A549 (cell line): ENCODE measurements around the gene TNS1.

Experiments
- BCL3 ChIP-seq: fragments of >200 bp; sonication (Bioruptor Twin); formaldehyde crosslinking; IDR thresholded peaks from 3 replicates; pipeline ENCODE4 v1.6.1; 2016
- CTCF ChIP-seq: fragments of >200 bp; sonication (Bioruptor Twin); formaldehyde crosslinking; IDR thresholded peaks from 3 replicates; pipeline ENCODE4 v1.5.1; 2016
- HDAC2 ChIP-seq: fragments of 200-600 bp; sonication (generic); IDR thresholded peaks from 2 replicates; pipeline ENCODE4 v1.6.1; 2016
- MAFK ChIP-seq: fragments of 450-650 bp; IDR thresholded peaks from 2 replicates; pipeline ENCODE4 v1.6.1; 2014; ENCODE audit not compliant: partially characterized antibody
- MAX ChIP-seq: IDR thresholded peaks from 2 replicates; pipeline ENCODE4 v1.6.1; 2012
- POLR2A ChIP-seq: IDR thresholded peaks from 2 replicates; pipeline ENCODE4 v1.6.1; 2012; ENCODE audit warnings: mild to moderate bottlenecking, low read length
- SMC3 ChIP-seq: fragments of >200 bp; sonication (Bioruptor Twin); formaldehyde crosslinking; IDR thresholded peaks from 3 replicates; pipeline ENCODE4 v1.6.1; 2018; ENCODE audit warnings: inconsistent platforms
- TFCP2L1 ChIP-seq: fragments of 250-450 bp; sonication (Bioruptor Pico); IDR thresholded peaks from 2 replicates; pipeline ENCODE4 v1.5.0; 2021; ENCODE audit warnings: mild to moderate bottlenecking
- ZFP36 ChIP-seq: fragments of 450-650 bp; IDR thresholded peaks from 2 replicates; pipeline ENCODE4 v1.6.1; 2014; ENCODE audit warnings: borderline replicate concordance; ENCODE audit not compliant: partially characterized antibody

GRCh38 chr2:217994776-217995274 is 8.0 kb downstream of the TNS1 start:
- TF ChIP-seq ZFP36 (no peak), BCL3 (no peak), SMC3 (no peak), HDAC2 (no peak), TFCP2L1 (no peak), MAX (no peak), CTCF (no peak), POLR2A (no peak), MAFK (no peak)
